HEK293T (cell line): ENCODE measurements around the gene RNASEH1.
A peak's percentile ranks its signal among the peaks of the same experiment; 100 is the strongest.

Experiments used
- BHLHE40 ChIP-seq: fragments of 450-650 bp; IDR thresholded peaks from 2 replicates; pipeline ENCODE4 v1.6.1; 2016; ENCODE audit warnings: mild to moderate bottlenecking, moderate library complexity, borderline replicate concordance
- ELF4 ChIP-seq: fragments of 450-650 bp; IDR thresholded peaks from 2 replicates; pipeline ENCODE4 v1.6.1; 2017; ENCODE audit warnings: antibody characterized with exemption
- FOXA1 ChIP-seq: fragments of 450-650 bp; IDR thresholded peaks from 2 replicates; pipeline ENCODE4 v1.6.1; 2016; ENCODE audit warnings: mild to moderate bottlenecking
- FOXM1 ChIP-seq: fragments of 450-650 bp; IDR thresholded peaks from 2 replicates; pipeline ENCODE4 v1.6.1; 2017; ENCODE audit warnings: mild to moderate bottlenecking, borderline replicate concordance
- HDGF ChIP-seq: fragments of 450-650 bp; IDR thresholded peaks from 2 replicates; pipeline ENCODE4 v1.6.1; 2017; ENCODE audit warnings: antibody characterized with exemption, borderline replicate concordance
- L3MBTL2 ChIP-seq: fragments of 450-650 bp; conservative IDR thresholded peaks from 2 replicates; pipeline ENCODE4 v1.6.1; 2016; ENCODE audit warnings: mild to moderate bottlenecking
- NFRKB ChIP-seq: fragments of 450-650 bp; IDR thresholded peaks from 2 replicates; pipeline ENCODE4 v1.6.1; 2016; ENCODE audit warnings: mild to moderate bottlenecking, moderate library complexity
- SP1 ChIP-seq: fragments of 450-650 bp; IDR thresholded peaks from 2 replicates; pipeline ENCODE4 v1.6.1; 2017
- TARDBP ChIP-seq: fragments of 450-650 bp; IDR thresholded peaks from 2 replicates; pipeline ENCODE4 v1.6.1; 2016

DNA sequence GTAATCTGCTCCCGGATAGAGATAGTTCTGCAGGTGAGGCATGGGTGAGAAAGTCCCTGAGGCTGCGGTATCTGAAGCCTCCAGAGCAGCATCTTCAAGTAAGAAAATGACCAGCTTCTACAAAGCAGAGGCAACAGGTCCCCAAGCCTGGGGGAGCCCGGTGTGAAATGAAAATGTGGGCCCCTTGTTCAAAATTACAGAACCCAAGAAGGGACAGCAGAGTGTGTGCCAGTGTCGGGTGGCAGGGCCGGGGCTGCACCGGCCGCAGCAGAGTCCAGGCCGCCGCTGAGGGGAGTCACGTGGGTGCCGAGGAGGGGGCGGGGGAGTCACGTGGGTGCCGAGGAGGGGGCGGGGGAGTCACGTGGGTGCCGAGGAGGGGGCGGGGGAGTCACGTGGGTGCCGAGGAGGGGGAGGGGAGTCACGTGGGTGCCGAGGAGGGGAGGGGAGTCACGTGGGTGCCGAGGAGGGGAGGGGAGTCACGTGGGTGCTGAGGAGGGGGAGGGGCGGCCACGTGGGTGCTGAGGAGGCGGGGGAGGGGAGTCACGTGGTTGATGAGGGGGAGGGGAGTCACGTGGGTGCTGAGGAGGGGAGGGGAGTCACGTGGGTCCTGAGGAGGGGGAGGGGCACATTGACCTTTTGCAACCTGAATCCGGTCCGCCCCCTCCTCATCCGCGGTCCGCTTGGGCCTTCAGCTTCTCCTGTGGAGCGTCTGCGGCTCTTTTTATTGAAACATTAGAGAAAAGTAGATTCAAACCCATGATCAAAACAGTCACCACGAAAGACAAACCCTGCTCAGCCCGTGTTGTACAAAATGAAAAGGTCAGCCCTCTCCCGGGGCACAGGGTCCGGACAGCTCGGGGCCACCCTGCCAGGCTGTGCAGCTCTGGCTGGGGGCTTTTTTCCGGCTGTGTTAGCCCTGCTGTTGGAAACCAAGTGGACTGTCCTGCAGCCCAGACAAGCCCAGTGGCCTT is 47.1 kb upstream of the RNASEH1 start:
- peak; percentile 46 for TF ChIP-seq L3MBTL2
- no peak for TF ChIP-seq HDGF
- no peak for TF ChIP-seq TARDBP
- no peak for TF ChIP-seq NFRKB
- no peak for TF ChIP-seq BHLHE40
- no peak for TF ChIP-seq FOXM1
- no peak for TF ChIP-seq SP1
- TF ChIP-seq ELF4, result no peak
- TF ChIP-seq FOXA1, result no peak
